AG10803 (cell line): Measurements from ENCODE around the gene CYB561D2.

Experiments
- DNase-seq: peaks from one replicate; pipeline ENCODE4 v3.0.0; 2010; ENCODE audit warnings: low read depth
- H3K4me3 ChIP-seq: 2 replicates; pipeline ENCODE4 v1.5.1; 2011; ENCODE audit warnings: mild to moderate bottlenecking, low read length, control low read depth
- TF ChIP-seq, protein P1 (sequence below): conservative IDR thresholded peaks from 2 replicates; pipeline ENCODE4 v1.5.1; 2011; ENCODE audit warnings: mild to moderate bottlenecking, low read length, control low read depth, inconsistent platforms

Gene CYB561D2

DNA sequence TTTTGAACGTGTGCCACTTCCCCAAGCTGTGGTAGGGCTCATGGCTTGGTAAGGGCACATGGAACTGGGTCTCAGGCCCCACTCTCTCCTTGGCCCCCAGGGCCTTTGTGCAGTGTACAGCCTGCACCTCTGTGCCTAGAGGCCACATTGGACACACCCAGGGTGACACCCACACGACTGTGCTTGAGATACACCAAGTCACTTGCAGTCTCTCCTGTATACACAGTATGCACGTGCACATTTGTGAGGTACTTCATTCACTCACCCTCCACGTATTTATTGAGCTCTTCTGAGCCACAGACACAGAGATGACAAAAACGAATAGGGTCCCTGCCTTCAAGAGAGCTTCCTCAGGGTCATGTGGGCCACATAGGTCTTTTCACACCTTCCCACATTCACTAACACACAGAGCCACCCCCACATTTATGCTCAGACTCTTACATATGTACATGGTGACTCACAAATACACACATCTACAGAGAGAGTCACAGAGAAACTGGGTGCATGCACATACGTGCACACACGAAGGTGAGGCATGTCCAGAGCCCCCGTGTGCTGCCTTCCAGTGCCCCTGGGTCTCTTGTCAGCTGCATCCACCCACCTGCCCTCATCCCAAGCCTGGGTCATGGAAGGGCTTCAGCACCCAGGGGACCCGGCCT is 18.5 kb downstream of the CYB561D2 start:
- H3K4me3 ChIP-seq: no peak overlapping the region
- no peak for DNase-seq
- TF ChIP-seq, protein P1, sequence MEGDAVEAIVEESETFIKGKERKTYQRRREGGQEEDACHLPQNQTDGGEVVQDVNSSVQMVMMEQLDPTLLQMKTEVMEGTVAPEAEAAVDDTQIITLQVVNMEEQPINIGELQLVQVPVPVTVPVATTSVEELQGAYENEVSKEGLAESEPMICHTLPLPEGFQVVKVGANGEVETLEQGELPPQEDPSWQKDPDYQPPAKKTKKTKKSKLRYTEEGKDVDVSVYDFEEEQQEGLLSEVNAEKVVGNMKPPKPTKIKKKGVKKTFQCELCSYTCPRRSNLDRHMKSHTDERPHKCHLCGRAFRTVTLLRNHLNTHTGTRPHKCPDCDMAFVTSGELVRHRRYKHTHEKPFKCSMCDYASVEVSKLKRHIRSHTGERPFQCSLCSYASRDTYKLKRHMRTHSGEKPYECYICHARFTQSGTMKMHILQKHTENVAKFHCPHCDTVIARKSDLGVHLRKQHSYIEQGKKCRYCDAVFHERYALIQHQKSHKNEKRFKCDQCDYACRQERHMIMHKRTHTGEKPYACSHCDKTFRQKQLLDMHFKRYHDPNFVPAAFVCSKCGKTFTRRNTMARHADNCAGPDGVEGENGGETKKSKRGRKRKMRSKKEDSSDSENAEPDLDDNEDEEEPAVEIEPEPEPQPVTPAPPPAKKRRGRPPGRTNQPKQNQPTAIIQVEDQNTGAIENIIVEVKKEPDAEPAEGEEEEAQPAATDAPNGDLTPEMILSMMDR: no peak

DNA sequence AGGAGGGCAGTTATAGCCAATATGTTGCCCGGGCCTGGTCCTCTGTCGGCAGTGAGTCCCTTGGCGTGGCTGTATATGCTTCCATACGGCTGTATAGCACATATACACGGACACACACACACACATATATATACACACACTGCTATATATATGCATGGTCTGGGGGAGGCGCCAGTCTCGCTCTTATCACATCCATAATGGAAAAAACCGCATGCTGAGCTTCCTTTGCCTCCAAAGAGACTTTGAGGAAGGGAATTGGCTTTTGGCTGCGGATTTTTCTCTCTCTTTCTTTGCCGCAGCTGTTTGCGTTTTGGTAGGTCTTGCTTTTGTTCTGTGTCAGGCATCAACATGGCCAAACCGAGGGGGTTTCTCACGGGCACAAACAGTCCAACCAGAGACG is 19.9 kb downstream of the CYB561D2 start:
- TF ChIP-seq, protein P1: no peak
- no peak for DNase-seq
- H3K4me3 ChIP-seq: no peak overlapping the region

DNA sequence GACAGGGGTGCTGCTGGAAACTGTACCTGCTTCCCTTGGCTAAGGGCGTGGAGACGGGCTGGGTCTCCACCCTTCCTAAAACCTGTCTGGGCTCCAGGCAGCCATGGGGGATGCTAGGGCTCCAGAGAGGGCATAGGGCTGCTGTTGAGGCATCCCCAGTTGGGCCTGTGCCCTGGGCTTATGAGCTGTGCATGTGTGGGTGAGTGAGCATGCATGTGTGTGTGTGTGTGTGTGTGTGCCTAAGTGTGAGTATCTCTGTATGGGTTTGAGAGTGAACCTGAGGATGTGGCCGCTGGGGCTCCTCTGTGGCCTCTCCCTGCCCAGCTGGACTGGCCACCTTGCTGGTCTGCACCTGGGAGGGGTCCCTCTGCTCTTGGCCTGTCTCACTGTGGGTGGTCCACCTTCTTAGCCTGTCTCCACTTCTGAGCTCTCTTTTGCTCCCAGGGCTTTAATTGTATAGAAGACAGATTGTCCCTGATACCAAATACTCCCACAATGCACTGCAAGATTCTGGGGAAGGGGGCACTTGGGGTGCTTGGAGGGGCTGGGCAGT is 20.5 kb downstream of the CYB561D2 start:
- TF ChIP-seq, protein P1: no peak
- DNase-seq: peak; percentile 38
- H3K4me3 ChIP-seq: no peak overlapping the region

DNA sequence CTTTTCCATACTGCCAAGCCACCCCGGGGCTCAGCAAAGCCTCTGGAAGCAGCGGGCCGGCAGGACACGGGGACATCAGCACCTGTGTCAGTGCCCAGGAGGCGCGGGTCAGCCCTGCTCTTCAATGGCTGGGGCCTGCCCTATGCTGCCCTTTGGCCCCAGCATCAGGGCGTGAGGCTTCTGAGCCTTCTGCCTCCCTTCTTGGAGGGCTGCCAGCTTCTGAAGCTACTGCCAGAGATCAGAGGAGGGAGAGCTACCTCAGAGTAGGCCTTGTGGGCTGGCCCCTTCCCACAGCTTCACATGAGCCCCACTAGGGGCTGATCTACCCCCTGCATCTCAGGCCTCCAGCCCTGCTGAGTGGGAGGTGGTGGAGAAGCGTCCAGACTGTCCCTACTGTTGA is 21.7 kb downstream of the CYB561D2 start:
- no peak overlapping the region for H3K4me3 ChIP-seq
- TF ChIP-seq, protein P1: no peak
- DNase-seq: no peak

DNA sequence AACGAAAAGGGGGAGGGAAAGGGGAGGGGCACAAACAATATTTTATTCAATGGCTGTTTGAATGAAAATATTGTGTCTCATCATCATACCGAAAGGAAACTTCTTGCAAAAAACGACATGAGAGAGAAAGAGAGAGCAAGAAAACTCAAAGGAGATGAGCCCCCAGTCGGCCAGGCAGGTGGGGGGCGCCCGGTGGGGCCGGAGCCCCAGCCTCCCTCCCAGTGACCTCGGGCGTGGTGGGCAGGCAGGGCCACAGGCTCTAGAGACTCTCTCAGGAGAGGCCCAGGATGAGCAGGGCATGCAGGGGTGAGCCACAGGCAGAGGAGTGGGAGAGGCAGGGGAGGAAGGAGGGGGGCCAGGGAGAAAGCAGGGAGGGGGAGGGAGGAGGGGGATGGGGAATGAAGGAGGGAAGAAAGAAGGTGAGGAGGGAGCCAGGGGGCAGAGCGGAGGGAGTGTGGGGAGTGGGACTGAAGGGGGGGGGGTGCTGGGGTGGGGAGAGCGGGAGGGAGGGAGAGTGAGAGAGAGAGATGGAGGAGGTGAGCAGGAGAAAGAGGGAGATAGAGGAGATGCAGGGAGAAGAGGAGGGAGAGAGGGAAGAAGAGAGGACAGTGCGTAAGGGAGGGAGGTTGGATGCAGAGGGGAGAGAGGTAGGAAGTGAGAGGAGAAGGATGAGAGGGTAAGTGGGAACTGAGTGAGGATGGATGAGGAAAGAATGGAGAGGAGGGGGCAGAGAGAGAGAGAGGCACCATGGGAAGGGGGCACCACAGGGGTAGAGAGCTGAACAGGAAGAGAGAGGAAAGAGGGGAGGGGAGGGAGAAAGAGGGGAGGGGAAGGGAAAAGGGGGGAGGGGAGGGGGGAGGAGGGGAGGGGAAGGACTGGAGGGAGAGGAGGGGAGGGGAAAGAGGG is 22.7 kb downstream of the CYB561D2 start:
- DNase-seq: no peak
- H3K4me3 ChIP-seq: no peak overlapping the region
- TF ChIP-seq, protein P1: no peak

DNA sequence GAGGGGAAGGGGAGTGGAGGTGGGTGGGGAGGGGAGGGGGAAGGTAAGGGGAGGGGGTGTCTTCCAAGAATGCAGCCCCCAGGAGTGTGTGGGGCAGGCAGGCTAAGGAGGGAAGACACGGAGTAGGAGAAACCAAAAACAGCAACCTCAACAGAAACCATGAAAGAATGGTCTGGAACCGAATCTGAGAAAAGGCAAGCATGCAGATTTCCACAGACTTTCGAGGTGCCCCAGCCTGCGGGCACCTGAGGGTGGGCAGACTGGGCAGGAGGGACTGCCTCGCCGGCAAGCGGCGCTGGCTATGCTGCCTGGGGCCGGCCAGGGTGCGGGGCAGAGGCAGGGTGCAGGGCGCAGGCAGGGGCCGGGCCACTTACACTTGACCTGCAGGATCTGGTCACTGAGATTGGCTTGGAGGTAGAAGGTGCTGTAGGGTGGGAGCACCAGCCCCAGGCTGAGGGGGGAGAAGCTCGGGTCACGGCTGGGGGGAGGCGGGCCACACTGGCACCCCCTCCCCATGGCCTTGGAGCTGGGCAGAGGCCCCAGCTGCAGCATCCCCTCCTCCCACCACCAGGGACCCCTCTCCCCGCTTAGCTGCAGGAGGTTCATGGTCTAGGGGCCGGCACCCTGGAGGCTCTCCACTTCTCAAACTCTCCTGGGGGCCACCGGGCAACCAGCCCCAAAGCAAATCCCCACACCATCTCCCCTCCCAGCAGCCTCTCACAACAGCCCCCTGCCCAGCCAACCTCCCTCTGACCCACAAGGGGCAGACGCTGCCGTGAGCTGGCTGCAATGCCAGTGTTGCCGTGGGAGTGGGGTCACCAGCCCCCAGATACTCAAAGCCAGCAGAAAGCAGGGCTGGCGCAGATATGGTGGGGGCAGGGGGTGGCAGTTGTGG is 23.9 kb downstream of the CYB561D2 start:
- TF ChIP-seq, protein P1: no peak
- no peak for DNase-seq
- H3K4me3 ChIP-seq: no peak overlapping the region
